ENCODE measurements around the gene MAGI2.

Gene MAGI2

DNA sequence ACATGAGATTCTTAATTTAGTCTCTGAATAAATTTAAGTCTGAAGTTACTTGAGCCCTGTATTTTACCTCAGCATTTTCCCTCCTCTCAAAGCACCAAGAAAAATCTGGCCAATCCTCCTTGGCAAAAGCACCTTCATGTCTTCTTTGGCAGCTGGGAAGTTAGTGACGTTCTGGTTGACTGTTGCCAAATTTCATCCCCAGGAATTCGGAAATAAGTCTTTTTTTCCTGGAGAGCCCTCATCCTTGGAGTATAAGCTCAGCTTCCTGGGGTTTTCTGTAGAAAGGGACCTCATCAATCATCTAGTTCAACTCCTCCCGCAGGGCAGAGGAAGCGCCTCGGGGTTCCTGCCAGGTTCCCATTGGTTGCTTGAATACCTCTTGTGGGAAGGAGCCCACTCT is 1277.3 kb downstream of the MAGI2 start:
- DNase-seq (ENCODE audit: low spot score), result no peak

DNA sequence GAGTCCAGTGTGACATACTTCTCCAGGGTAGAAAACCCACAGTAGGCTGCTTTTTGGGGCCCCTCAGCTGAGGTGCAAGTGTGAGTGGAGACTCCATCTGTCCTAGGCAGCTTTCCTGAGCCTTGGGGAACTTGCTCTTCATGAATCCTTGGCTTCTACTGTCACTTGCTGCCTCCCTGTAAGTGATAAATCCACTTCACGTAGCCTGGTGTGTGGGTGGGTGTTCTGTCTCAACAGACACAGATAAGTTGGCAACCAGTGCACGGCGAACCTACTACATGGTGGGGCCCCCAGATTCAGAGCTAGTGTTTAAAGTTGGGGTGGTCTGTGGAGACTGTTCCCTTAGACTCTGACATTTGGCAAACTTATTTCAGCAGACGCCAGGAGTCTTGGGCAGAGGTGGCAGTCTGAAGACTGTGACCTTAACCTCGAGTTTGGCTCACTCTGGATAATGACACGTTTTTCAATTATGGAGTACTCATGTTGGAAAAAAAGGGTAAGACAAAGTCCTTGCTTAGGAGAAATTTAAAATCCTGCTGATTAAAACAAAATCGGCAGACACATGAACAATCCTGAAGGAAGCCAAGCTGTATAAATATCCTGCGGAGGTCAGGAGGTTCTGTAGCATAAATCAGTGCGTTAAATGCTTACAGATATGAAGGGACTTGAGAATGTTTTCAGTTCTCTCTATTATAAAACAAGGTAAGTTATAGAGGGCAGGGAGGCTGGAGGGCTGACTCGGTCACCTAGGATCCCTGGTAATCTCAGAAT is 1278.0 kb downstream of the MAGI2 start:
- peak; percentile 32 for DNase-seq (ENCODE audit: low spot score)

DNA sequence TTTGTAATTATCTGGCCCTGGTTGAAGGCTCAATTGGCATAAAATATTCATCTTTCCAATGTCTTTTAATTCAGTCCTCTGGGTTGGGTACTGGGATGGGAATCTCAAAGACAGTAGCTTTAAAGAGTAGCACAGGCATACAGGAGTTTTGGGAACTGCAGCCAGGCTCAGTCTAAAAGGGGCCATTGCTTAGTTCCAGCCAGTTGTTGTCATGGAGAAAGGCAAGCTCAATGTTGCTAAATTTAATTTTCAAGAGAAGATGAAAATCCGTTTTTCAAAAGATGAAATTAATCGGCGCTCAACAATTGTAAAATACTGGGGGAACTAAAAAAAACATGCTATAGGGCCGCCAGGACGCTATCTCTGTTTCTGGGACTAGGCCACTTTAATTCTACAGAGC is 1279.8 kb downstream of the MAGI2 start:
- DNase-seq (ENCODE audit: low spot score), result peak; percentile 33

DNA sequence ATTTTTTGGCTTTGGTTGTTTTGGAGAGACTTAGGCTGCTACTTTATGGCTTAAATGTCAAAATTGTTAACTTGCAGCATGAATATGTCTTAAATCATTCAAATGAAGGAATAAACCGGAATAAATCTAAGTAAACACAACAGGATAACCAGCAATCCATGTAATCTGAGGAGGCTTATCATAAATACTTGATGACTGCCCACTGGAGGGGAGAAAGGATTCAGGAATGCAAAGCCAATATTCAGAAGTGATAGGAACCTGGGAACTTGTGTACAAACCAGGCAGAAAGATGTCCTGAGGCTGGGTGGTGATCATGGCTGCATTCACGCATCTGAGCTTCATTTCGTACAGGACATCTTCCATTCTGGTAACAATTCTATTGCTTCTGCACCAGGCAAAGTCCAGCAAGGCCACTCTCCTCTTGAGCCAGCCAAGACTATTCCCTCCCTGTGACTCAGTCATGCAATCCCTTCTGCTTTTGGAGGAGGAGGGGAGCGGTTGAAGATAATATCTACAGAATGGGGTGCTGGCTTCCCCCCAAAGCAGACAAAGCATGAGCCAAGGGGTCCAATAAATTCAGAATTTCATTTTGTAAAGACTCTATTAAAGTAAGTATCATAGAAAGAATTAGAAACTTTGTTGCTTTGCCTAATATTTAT is 1280.4 kb downstream of the MAGI2 start:
- DNase-seq (ENCODE audit: low spot score), result no peak

DNA sequence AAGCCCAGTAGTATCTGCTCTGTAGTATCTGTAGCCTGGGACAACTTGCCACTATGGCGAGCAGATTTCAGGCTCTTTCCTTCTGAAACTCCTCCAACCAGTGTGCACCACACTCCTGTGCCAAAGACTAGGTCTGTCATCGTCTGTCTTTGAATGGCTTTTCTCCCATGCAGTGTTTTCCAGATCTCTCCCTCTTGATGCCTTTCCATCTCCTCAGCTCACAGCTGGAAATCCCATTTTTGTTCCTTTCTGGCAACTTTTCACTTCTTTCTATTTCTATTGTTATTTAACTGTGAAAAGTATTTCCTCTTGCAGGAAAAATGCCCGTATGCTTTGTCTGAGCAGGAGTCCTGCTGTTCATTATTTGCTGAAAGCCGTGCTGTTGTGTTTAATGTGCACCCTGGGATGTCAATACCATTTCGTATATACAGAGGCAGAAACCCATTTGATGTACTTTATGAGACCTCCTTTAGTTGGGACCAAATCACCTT is 1281.2 kb downstream of the MAGI2 start:
- peak; percentile 57 for DNase-seq (ENCODE audit: low spot score)

DNA sequence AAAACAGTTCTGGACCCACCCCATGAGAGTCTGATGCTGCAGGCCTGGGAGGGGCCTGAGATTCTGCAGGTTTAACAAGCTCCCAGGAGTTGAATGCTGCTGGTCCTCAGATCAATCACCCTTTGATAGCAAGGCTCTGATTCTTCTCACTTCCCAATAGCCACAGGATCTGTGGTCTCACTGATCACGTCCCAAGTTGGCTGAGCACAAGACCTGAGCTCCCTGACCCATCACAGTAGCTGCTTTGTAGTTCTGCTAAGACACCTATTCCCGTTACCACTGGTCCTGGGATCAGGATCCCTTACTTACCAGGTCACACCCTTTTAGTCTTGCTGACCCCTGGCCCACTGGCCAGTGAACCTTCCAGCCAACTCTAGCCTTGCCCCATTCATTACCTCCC is 1282.1 kb downstream of the MAGI2 start:
- no peak for DNase-seq (ENCODE audit: low spot score)

DNA sequence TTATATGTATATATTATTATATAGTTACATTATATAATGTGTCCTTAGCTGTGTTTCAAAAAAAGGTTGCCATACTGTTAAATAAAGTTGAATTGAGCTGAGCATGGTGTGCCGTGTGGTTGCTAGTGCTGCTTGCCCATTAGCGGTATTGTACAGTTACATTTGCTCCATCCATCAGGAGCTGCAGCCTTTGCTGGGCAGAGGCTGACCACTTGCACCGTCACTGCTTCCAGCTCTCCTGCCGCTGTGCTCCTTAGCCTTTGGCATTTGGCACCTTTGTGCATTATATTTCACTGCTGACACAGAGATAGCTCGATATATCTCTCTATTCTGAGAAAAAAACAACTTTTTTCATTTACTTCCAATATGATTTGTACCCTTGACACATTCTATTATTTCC is 1282.7 kb downstream of the MAGI2 start:
- DNase-seq (ENCODE audit: low spot score), result no peak

DNA sequence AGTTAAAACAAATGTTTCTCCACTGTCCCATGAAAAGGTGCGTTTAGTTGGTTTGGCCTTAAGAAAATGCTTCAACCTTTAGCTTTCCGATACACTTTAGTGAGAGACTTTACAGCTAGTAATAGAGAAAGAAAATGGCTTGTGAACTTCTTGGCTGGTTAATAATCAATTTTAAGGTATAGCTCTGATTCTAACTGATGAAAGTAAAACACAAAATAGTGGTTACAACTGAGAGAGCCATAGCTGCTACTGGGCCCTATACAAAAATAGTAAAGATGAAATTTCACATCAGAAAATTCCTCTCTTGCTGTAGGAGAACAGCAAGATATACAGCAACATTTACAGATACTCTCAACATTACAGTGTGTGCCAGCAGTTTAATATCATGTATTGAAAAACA is 1283.5 kb downstream of the MAGI2 start:
- no peak for DNase-seq (ENCODE audit: low spot score)

DNA sequence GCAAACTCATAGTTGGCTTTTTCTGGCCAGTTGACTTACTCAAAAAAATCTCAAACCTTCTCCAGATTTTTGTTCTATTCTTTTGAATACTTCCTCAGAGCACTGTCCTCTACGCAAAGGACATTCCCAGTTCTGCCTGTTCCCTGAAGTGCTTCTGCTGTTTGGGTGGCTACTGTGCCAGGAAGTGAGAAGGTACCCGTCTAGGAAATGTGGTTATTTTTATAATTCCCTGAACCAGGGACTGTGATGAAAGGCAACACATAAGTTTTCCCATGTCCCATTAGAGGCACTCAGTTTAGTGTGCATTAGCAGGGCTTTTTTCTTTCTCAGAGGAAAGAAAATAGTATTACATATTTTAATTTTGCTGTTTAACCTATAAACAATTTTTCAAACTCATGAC is 1284.6 kb downstream of the MAGI2 start:
- DNase-seq (ENCODE audit: low spot score), result no peak

DNA sequence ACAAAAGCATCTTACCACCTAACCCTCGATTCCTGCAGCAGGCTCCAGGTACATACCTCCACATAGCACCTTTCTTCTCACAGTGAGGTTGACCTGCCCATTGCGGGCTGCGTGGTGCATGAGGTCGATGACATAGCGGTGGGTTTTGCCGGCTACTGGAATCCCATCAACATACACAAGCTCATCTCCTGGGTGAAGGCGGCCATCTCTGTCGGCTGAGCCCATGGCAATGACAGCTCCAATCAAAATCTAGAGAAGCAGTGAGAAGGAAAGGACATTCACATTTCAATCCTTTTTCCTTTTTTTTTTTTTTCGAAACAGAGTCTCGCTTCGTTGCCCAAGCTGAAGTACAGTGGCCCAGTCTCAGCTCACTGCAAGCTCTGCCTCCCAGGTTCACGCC is 1285.6 kb downstream of the MAGI2 start:
- DNase-seq (ENCODE audit: low spot score), result no peak

DNA sequence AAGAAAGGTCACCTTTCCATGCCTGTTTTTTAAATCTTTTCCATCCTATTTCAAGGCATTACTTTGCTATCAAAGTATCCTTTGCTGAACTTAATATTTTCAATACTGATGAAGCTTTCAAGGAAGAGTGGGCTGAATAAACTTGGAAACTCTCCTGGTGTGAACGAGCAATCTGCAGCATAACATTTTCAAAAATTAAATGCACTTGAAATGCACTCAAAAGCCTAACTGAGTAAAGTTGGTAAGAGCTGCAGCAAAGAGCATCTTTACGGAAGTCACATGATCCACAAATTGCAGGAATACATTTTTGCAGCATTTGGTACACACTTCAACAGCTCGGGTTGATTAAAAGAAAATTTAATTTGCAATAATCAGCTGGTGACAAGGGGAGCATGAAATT is 1287.6 kb downstream of the MAGI2 start:
- no peak for DNase-seq (ENCODE audit: low spot score)

DNA sequence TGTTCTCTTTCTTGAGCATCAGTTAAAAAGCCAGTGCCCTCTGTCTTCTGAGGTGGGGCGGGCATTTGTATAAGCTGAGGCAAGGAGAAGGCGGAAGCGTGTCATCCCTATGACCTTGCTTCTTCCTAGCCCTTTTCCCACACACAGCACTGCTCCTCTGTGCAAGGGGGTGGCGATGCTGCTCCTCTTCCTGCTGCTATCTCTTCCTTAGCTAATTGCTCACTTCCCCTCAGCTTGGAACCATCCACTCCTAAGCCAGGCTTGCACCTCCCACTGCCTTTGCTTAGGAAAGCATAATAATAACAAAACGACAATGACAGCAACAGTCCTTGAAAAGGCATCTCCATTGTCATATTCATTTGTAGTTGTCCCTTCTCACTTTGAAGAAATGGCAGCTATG is 1288.0 kb downstream of the MAGI2 start:
- peak; percentile 33 for DNase-seq (ENCODE audit: low spot score)

DNA sequence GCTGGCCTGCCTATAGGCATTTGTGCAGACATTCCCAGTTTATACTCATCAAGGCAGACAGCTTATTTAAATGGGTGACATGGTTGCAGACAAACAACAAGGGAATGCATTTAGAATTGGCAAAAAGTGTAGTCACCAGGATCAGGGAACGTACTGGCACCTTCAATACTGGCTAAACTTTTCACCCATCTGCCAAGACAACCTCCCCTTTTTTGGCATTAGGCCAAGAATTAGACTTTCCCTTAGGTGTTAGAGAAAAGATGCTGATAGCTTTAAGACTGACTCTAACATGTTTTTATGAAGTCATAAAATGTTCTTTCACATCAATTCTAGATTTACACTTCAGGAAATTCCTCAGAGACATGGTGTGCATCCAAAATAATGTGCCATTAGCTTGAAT is 1289.0 kb downstream of the MAGI2 start:
- no peak for DNase-seq (ENCODE audit: low spot score)

DNA sequence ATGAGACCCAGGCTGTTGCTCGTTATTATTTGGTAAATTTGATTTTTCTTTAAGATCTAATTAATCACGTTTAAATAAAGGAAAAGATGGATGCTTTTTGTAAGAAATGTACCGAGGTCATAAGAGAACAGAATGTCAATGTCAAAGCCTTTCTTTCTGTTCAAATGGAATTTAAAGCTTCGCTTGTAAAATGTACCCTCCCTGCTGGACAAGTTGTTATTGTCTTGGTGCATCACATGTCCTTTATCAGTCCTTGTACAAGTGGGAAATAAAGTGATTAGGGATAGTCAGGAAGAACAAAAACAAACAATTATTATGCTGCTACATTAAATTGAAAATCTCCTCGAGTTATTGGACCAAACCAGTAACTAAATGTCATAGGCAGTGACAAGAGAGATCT is 1291.7 kb downstream of the MAGI2 start:
- no peak for DNase-seq (ENCODE audit: low spot score)

DNA sequence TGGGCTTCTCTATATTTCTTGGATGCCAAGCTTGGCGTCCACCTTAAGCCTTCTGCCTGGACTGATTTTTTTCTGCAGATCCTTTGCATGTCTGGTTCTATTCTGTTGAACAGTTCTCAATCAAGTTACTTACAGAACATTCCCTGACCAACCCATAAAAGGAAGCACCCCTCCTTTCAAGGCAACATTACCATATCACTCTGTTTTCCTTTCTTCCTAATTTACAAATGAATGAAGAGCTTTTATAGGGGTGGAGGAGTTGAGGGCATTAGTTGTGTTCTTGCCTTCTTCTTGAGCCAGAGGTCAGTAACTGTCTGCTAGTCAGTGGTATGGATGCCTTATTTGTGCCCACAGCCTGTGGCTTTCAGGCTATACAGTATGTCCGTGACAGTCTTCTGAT is 1293.9 kb downstream of the MAGI2 start:
- no peak for DNase-seq (ENCODE audit: low spot score)

DNA sequence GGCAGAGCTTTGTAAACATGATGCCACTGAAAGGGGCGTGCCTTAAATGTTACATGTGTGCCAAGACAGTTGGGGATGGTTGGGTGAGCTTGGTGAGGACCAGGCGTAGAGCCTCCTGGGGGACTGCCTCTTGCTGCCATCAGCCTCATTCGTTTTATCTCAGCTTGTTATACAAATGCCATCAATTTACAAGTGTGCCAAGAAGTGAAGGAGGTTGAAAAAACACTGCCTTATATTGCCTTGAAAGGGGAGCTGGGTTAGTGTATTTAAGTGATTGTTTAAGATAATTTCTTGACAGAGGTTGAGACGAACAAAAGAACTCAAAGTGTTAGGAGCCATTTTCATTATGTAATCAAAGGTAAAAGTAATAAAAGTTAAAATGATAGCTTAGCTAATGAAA is 1300.2 kb downstream of the MAGI2 start:
- DNase-seq (ENCODE audit: low spot score), result no peak

DNA sequence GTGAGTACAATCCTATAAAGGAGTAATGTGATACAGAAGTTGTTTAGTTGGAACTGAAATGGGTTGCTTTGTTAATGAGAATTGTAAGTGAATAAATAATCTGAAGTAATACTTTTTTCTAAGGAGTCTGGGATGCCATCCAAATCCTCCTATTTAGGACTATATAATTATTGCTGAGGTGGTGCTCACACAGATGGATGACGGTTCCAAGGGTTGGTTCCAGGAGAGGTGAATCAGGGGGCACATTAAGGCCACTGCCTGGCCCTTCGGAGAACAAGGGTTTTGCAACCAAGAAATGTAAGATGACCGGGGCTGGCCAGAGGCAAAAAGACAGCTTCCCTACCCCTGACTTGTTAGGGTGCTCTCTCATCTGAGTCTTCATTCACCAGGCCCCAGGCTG is 1302.2 kb downstream of the MAGI2 start:
- DNase-seq (ENCODE audit: low spot score), result peak; percentile 46

DNA sequence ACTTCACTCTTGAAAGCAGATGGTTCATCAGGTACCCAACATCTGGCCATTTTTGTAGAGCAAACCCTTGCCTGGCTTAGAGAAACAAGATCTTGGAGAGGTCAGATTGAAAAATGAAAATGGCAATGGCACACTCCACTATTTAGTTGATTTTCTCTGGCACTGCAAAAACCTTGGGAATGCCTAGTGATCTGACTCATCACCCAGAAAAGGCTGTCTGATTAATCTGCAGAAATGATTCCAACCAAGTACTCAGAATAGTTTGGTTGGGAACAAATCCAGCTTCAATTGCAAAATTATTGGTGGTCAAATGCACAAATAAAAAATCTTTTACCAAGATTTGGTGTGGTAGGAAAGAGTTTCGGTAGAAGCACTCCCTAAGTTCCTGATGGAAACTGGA is 1303.7 kb downstream of the MAGI2 start:
- no peak for DNase-seq (ENCODE audit: low spot score)

DNA sequence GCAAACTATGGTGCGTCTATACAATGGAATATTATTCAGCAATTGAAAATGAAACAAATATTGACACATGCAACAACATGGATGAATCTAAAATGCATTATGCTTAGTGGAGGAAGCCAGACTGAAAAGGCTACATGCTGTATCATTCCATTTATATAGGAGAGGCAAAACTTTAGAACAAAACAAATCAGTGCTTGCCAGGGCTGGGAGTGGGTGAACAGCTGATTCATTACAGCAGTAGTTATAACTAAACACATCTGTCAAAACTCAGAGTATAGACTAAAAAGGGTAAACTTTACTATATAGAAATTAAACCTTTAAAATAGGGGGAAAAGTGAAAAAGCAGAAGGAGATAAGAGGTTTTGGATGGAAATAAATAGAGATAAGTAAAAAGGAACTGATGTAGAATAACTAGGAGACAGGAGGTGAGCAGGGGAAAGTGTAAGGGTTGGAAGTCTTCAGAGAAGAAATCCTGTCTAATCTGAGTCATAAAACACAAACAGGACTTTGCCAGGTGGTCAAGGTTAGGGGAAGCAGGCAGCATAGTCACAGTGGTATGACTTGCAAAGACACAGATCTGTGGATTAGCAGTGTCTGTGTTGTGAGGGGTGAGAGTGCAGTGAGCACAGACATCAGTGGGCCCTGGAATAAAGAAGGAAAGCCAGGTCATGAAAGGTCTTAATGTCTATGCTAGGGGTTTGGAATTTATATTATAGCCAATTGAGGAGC is 1305.1 kb downstream of the MAGI2 start:
- DNase-seq (ENCODE audit: low spot score), result no peak

DNA sequence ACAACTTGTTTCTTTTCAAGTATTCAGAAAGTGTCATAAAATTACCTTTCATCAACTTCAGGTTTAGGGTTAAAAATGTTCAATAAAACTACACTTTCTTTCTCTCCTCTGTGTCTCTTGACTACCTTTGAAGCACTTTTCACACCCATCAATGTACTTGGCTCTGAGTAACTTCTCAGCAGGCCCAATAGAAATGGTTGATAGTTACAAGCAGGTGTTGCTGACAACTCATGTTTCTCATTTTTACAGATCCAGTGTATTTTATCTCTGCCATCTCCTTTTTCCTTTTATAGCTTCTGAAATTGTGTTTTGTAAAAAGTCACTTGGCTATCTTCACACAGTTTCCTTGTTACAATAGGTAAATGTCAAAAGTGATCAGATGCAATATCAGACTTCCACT is 1306.9 kb downstream of the MAGI2 start:
- no peak for DNase-seq (ENCODE audit: low spot score)

DNA sequence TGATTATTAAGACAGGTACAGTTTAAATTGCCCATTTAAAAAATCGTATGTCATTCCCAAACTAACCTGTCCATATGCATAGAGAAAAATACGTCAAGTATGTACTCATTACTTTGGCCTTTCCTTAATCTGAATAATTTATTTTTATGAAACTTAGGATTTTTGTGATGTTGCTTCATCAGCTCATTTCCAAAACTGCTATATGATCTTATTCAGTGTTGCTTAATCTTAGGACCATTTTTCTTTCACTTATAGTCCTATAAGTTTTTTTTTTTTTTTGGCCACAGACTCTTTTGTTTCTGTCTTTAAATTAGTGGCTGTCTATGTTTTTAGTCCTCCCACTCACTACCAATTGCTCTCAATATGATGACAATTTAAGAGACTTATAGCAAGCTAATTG is 1309.8 kb downstream of the MAGI2 start:
- no peak for DNase-seq (ENCODE audit: low spot score)

DNA sequence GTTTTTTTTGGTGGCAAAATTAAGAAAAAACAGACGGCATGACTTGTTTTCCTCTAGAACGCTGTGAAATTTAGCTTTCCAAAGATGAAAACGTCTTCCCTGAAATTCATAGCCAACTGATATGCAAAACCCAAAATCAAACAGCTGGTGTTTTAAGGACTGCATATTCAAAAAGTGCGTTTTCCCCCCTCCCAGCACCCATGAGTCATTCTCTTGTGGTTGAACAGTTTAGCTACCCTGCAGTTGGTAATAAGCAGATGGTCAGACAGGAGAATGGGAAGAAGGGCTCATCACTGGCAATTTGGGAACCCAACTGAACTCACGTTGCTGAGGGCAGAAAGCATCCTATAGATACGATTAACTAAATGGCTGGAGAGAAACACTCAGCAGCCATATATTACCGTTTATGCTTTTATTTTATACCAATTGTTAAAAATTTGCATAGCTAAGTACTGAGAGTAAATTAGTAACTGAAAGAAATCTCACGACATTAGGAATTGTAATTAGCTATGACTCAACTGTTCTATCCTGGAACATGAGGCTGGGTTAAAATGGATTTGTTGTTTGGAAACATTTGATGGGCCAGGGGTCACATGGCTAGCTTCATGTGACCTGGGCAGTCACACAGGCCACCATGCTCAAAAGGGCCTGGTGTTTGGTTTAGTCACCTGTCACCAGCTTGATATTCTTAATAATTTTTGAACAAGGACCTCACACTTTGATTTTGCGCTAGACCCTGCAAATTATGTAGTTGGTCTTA is 1311.8 kb downstream of the MAGI2 start:
- DNase-seq (ENCODE audit: low spot score), result peak; percentile 63

All from Ammon's horn (tissue), 1 donor.